HG02852 (cell line): ENCODE measurements around the gene FREM1.

Experiments used
- ATAC-seq: cut with Tn5 transposase; IDR thresholded peaks from one replicate; pipeline ENCODE4 v1.9.1; 2021; ENCODE audit warnings: mild to moderate bottlenecking, moderate library complexity; ENCODE audit not compliant: unreplicated experiment

The FREM1 gene

GRCh38 chr9:14768405-14769229 lies 141.6 kb downstream of the FREM1 start:
- no peak for ATAC-seq

- ATAC-seq, result no peak
These were observed 143.9 kb downstream of the FREM1 start for GRCh38 chr9:14766299-14766698.

DNA sequence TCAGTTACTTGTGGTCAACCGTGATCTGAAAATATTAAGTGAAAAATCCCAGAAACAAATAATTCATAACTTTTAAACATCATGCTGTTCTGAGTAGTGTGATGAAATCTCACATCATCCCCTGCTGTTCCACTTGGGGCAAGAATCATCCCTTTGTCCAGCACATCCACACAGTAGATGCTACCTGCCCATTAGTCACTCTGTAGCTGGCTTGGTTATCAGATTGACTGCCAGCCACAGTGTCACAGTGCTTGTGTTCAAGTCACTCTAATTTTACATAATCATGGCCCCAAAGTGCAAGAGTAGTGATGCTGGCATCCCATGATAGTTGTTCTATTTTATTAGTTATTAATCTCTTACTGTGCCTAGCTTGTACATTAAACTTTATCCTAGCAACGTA lies 148.6 kb downstream of the FREM1 start:
- no peak for ATAC-seq

DNA sequence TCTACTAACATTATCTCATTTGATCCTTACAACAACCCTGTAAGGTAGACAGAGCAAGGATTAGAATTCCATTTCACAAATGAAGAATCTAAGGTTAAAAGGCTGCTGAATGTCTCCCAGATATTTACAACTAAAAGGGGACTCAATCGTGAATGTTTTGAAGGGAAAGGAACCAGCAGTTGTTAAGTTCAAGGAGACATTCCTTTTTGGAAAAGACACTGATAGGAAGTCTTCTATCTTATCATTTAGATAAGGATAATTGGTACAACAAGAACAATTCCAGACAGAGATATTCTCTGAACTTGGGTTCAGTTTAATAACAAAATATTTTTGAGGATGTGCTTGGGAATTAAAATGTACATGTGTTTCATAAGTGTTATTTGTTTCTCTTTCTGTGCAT lies 150.2 kb downstream of the FREM1 start:
- no peak for ATAC-seq

DNA sequence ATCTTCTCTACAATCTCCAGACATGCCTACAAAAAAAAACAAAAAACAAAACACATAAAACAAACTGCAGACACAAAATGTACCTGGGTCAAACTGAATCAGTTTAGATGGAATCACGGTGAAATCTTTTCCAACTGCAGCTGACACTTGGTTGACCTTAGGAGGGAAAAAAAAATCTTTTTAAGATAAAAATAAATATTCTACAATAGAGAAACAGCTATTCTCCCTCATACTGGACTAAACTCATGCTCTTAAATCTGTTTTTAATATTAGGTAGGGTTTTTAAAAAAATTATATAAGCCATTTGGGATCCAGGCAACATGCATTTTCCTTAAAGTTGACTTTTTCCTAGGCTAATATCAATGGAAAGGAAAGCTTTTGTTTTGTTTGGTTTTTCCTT lies 153.9 kb downstream of the FREM1 start:
- ATAC-seq, result no peak

GRCh38 chr9:14752871-14753270 lies 157.4 kb downstream of the FREM1 start:
- ATAC-seq, result no peak

GRCh38 chr9:14752271-14752670 lies 158.0 kb downstream of the FREM1 start:
- no peak for ATAC-seq

DNA sequence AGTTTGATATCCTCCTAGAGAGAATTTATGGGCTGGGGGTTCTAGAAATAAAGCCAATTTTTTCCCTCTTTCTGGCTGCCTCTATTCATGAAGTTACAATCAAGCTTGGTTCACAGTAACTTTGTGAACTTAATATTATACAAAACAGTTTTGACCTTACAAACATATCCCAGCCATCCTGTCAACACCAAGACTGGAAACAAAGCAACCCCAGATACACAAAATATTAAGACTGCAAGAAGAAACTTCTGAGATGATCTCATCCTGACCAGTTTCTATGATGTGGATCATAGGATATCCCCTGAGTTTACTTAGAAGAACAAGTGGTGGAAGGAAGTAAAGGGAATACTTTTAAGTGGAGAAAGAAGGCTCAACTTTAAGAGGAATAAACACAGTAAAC lies 159.4 kb downstream of the FREM1 start:
- no peak for ATAC-seq

- ATAC-seq, result no peak
These were observed 160.5 kb downstream of the FREM1 start for GRCh38 chr9:14749741-14750211.

GRCh38 chr9:14748373-14748772 lies 161.9 kb downstream of the FREM1 start:
- no peak for ATAC-seq

DNA sequence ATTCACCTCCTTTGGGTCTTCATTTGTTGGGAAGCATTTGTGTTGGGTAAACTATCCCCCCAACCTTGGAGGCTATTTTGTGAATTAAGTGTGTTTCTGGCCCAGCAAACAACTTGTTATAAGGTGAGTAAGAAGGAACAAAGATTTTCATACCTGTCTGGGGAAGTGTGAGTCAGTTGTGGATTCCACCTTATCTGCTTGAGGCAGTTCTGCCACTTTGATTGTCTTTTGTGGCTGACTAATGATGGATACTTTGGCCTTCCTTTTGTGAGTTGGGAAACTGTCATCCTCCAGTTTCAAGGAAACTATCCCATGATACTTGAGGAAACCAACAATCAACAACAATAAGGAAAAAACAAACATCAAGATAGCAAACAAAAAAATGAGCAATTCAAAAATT lies 163.1 kb downstream of the FREM1 start:
- no peak for ATAC-seq

DNA sequence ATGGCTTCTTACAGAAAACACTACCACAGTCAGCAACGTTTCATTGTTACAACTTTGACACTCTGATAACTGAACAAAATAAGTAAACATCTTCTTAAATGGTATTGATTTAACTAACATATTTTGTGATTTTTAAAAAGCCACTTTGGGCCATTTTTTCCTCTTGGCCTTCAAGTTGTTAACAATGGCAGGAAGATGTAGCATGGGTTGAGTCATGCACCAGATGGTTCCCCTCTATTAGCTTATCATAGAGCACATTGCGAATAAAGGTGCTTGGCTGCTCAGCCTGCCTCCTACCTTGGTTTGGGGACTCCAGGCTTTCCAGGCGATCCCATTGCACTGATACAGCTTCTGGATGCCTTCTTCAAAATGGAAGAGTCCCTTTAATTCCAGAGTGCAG lies 163.6 kb downstream of the FREM1 start:
- no peak for ATAC-seq

DNA sequence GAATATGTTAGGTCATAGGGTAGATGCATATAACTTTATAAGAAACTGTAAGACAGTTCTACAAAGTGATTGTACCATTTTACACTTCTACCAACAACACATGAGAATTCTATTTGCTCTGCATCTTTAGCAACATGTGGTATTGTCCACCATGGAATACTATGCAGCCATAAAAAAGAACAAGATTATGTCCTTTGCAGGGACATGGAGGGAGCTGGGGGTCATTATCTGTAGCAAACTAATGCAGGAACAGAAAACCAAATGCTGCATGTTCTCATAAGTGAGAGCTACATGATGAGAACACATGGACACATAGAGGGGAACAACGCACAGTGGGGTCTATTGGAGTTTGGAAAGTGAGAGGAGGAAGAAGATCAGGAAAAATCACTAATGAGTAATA lies 165.5 kb downstream of the FREM1 start:
- ATAC-seq, result no peak

DNA sequence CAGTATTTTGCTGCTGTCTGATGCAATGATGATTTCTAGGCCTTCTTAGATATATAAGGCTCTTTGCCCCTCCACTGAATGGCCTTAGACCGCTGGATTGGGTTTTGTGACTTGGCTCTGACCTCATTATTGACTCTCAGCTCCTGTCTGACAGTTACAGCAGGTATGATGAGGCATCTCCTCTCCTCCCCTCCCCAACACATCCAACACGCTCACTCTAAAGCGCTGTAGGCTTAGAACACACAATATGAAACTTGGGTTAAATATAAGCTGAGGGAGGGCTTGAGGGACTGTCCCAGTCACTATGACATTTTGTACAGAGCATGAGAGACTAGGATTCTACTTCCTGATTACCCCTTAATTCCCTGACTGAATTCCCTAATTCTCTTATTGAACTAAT lies 168.9 kb downstream of the FREM1 start:
- peak; percentile 96 for ATAC-seq

GRCh38 chr9:14733133-14733532 lies 177.1 kb downstream of the FREM1 start:
- no peak for ATAC-seq

GRCh38 chr9:14731294-14731981 lies 178.8 kb downstream of the FREM1 start:
- ATAC-seq, result no peak

DNA sequence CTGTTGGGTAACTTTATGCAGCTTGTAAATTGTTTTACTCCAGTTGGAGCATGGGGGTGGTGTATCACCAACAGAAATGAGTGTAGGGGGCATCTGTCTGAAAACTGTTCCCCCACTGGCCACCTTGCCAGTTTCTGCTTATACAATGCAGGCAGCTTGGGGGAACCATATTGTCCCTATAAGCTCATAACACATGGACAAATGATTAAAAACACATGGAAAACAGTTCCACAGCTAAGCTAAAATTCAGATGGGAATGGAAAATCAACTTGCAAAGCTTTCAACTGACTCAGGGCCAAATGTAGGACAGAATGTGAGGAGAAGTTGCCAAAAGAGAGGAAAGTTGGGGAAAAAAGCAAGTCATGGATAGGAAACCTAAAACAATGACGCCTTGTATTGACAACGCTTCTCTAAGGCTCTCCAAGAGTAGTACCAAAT lies 179.7 kb downstream of the FREM1 start:
- ATAC-seq, result no peak

DNA sequence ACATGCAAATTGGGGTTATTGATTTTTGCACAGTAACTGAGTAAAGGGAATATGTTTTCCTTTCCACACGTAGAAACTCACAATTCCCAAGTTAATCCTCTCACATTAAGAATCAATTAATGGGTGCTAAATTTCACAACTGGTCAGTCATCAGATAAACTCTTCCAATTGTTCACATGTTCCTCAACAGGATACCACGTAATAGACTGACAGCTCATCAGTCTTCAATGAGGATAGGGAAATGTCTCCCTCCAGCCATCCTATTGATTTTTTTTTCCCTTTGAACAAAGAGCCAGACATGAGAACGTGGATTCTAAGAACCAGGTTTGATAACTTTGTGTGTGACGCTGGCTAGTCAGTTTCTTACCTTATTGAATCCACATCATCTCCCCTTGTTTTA lies 186.9 kb downstream of the FREM1 start:
- ATAC-seq, result no peak

GRCh38 chr9:14722391-14723035 lies 187.7 kb downstream of the FREM1 start, which contains the start of gene CER1:
TSS of gene CER1 (minus strand) at chr9:14722733. CDS start at chr9:14722672, 61 bp downstream.
- ATAC-seq, result no peak

- ATAC-seq, result no peak
These were observed 190.9 kb downstream of the FREM1 start for GRCh38 chr9:14719231-14719923.

DNA sequence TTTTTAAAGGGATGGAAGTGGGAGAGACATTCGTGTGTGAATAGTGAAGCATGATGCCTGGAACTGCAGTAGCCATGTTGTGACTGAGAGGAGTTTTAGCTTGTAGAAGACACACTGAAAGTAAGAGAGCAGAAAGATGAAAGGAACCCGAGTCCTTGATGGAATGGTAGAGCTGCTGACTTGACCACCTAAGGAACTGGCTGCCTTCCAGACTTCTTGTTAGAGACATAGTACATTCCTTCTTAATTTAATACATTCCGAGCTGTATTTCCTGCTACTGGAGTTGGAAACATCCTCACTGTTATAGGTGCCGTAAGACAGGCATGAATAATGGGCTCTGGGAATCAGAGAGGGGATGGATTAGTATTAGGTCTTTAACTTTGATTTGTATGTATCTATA lies 195.1 kb downstream of the FREM1 start:
- no peak for ATAC-seq
